HCT116 (cell line): ENCODE results near the gene GPC4. TPM values are rescaled to one million over a fixed set of nuclear protein-coding genes. Genes with fewer than 3 reads are reported as not detected.

Source experiments
- ATAC-seq: fragments of 200-7000 bp; cut with Tn5 transposase; 2 replicates; pipeline ENCODE4 v1.9.1; 2020; ENCODE audit warnings: mild to moderate bottlenecking, moderate library complexity
- BruUV-seq: library from RNA; stranded (reverse); fragments of 400-500 nt; replicated peaks from 2 replicates; lab custom pipeline; 2021; lab: Mats Ljungman, UMichigan
- CTCF ChIA-PET: fragments of 300-600 bp; sonication (Branson Sonifier 250); formaldehyde crosslinking; loops from one replicate; lab custom pipeline; 2021; ENCODE audit warnings: antibody characterized with exemption; lab: Charles Lee
- POLR2A ChIA-PET: fragments of 300-600, 350-600 bp; sonication (Branson Sonifier 250); formaldehyde crosslinking; loops from one replicate; lab custom pipeline; 2021; ENCODE audit warnings: antibody characterized with exemption; lab: Charles Lee
- RAD21 ChIA-PET, 2 experiments: fragments of 300-600 bp; sonication (Branson Sonifier 250); formaldehyde crosslinking; loops; one replicate each; lab custom pipeline; 2023; ENCODE audit warnings: low total read pairs in 2 of 2; ENCODE audit not compliant: uncharacterized antibody in 2 of 2, unreplicated experiment in 2 of 2, low non-redundant PET in 1 of 2; lab: Charles Lee
- DNase-seq: peaks from one replicate; pipeline ENCODE4 v3.0.0-alpha.2; 2010; ENCODE audit warnings: low read depth, low spot score
- H2AFZ ChIP-seq: fragments of 200-600 bp; shearing (Covaris generic), sonication (generic); 2 replicates; pipeline ENCODE4 v1.6.1; 2017; ENCODE audit warnings: low read depth, mixed run types, mixed read lengths, antibody characterized with exemption, low read length; ENCODE audit not compliant: poor library complexity, severe bottlenecking
- H3K27ac ChIP-seq: 2 replicates; pipeline ENCODE4 v1.5.1; 2012; ENCODE audit warnings: low read depth, low read length
- H3K27me3 ChIP-seq: fragments of 200-600 bp; sonication (generic); 2 replicates; pipeline ENCODE4 v1.6.1; 2016; ENCODE audit warnings: mixed run types, low read length, mixed read lengths; ENCODE audit not compliant: insufficient read depth
- H3K36me3 ChIP-seq, 2 experiments: fragments of 200-500 bp in 1 of 2; fragments of 200-600 bp in 1 of 2; sonication (Bioruptor generic) in 1 of 2; sonication (generic) in 1 of 2; 2 replicates each; pipeline versions ENCODE4 v1.5.1 to v1.6.1; 2014 to 2016; ENCODE audit warnings: low read length in 2 of 2, inconsistent platforms in 1 of 2, mixed read lengths in 1 of 2, mixed run types in 1 of 2; ENCODE audit not compliant: insufficient read depth in 2 of 2, control insufficient read depth in 1 of 2
- H3K4me1 ChIP-seq, 2 experiments: fragments of 200-600 bp in 1 of 2; sonication (generic) in 1 of 2; 2 replicates each; pipeline versions ENCODE4 v1.5.1 to v1.6.1; 2012 to 2017; ENCODE audit warnings: low read length in 2 of 2, inconsistent platforms in 1 of 2, mild to moderate bottlenecking in 1 of 2, mixed read lengths in 1 of 2, mixed run types in 1 of 2, moderate library complexity in 1 of 2; ENCODE audit not compliant: insufficient read depth in 2 of 2, control insufficient read depth in 1 of 2
- H3K4me2 ChIP-seq: fragments of 200-600 bp; sonication (generic); 2 replicates; pipeline ENCODE4 v1.6.1; 2017; ENCODE audit warnings: mixed run types, low read length, mixed read lengths
- H3K4me3 ChIP-seq, 2 experiments: fragments of 200-600 bp in 1 of 2; sonication (generic) in 1 of 2; replicated peaks in 1 of 2; 2 replicates each; pipeline ENCODE4 v1.5.1; 2011 to 2016; ENCODE audit warnings: low read length in 2 of 2, control low read depth in 1 of 2, low read depth in 1 of 2, mild to moderate bottlenecking in 1 of 2, mixed read lengths in 1 of 2, mixed run types in 1 of 2
- H3K79me2 ChIP-seq: fragments of 200-600 bp; sonication (generic); 2 replicates; pipeline ENCODE4 v1.6.1; 2017; ENCODE audit warnings: mild to moderate bottlenecking, mixed run types, low read length, moderate library complexity, mixed read lengths; ENCODE audit not compliant: insufficient read depth
- H3K9ac ChIP-seq: fragments of 200-600 bp; sonication (generic); 2 replicates; pipeline ENCODE4 v1.6.1; 2016; ENCODE audit warnings: low read length, mixed read lengths
- H3K9me2 ChIP-seq: fragments of 200-600 bp; sonication (generic), shearing (Covaris generic); 2 replicates; pipeline ENCODE4 v1.6.1; 2017; ENCODE audit warnings: mixed run types, mild to moderate bottlenecking, moderate library complexity; ENCODE audit not compliant: insufficient read depth
- H3K9me3 ChIP-seq, 2 experiments: fragments of 200-500 bp in 1 of 2; fragments of 200-600 bp in 1 of 2; sonication (Bioruptor generic) in 1 of 2; sonication (generic) in 1 of 2; 2 replicates each; pipeline ENCODE4 v1.6.1; 2014 to 2017; ENCODE audit warnings: low read length in 2 of 2, mixed read lengths in 2 of 2, inconsistent platforms in 1 of 2, low read depth in 1 of 2, mild to moderate bottlenecking in 1 of 2, mixed run types in 1 of 2, moderate library complexity in 1 of 2; ENCODE audit not compliant: control insufficient read depth in 1 of 2, insufficient read depth in 1 of 2
- H4K20me1 ChIP-seq: fragments of 200-600 bp; sonication (generic), shearing (Covaris generic); 2 replicates; pipeline ENCODE4 v1.6.1; 2017; ENCODE audit warnings: mixed run types, mild to moderate bottlenecking, moderate library complexity; ENCODE audit not compliant: insufficient read depth
- CBX3 ChIP-seq: IDR thresholded peaks from 2 replicates; pipeline ENCODE4 v1.6.1; 2012; ENCODE audit warnings: low read depth
- CEBPB ChIP-seq: IDR thresholded peaks from 2 replicates; pipeline ENCODE4 v1.6.1; 2012; ENCODE audit warnings: low read depth
- EGR1 ChIP-seq: IDR thresholded peaks from 2 replicates; pipeline ENCODE4 v1.6.1; 2012; ENCODE audit warnings: low read depth
- ELF1 ChIP-seq: IDR thresholded peaks from 2 replicates; pipeline ENCODE4 v1.6.1; 2012; ENCODE audit warnings: low read depth, borderline replicate concordance
- FOSL1 ChIP-seq: IDR thresholded peaks from 2 replicates; pipeline ENCODE4 v1.6.1; 2012; ENCODE audit warnings: low read depth
- JUND ChIP-seq: IDR thresholded peaks from 2 replicates; pipeline ENCODE4 v1.6.1; 2012
- POLR2A ChIP-seq: IDR thresholded peaks from 2 replicates; pipeline ENCODE4 v1.7.0; 2011; ENCODE audit warnings: borderline replicate concordance; ENCODE audit not compliant: insufficient read depth, insufficient read length; ENCODE audit errors: extremely low read depth
- RAD21 ChIP-seq: IDR thresholded peaks from 2 replicates; pipeline ENCODE4 v1.6.1; 2012; ENCODE audit warnings: low read depth, mild to moderate bottlenecking
- TCF7L2 ChIP-seq: IDR thresholded peaks from 2 replicates; pipeline ENCODE4 v1.7.0; 2011; ENCODE audit warnings: borderline replicate concordance, inconsistent platforms; ENCODE audit not compliant: insufficient read depth, insufficient read length; ENCODE audit errors: extremely low read depth
- ZFX ChIP-seq: fragments of 450-650 bp; IDR thresholded peaks from 2 replicates; pipeline ENCODE4 v1.6.1; 2017
- ZNF274 ChIP-seq: fragments of 200-500 bp; sonication (Bioruptor generic); IDR thresholded peaks from 2 replicates; pipeline ENCODE4 v1.6.1; 2014; ENCODE audit warnings: mild to moderate bottlenecking, low read depth, low read length, inconsistent platforms
- intact Hi-C: fragments of 100-400 bp; cut with micrococcal nuclease; formaldehyde crosslinking; loops from 2 replicates; pipeline ENCODE4 v1.10.0; 2022
- total RNA-seq: library from RNA; stranded (reverse); gene quantifications from one replicate; pipeline ENCODE4 v1.2.1, GENCODE V29; 2021; ENCODE audit not compliant: unreplicated experiment
- TF ChIP-seq, protein P1 (sequence below), 3 experiments: fragments of 200-600 bp in 1 of 3; sonication (generic) in 1 of 3; IDR thresholded peaks in 2 of 3; conservative IDR thresholded peaks in 1 of 3; 2 replicates each; pipeline ENCODE4 v1.5.1; 2012 to 2017; ENCODE audit warnings: low read depth in 2 of 3, low read length in 2 of 3, antibody characterized with exemption in 1 of 3, borderline replicate concordance in 1 of 3, control low read depth in 1 of 3, mild to moderate bottlenecking in 1 of 3, mixed read lengths in 1 of 3, mixed run types in 1 of 3, moderate library complexity in 1 of 3; ENCODE audit not compliant: insufficient read depth in 1 of 3

Gene GPC4
- total RNA-seq, 1 experiment from 2014 or later: 9.7 TPM

DNA sequence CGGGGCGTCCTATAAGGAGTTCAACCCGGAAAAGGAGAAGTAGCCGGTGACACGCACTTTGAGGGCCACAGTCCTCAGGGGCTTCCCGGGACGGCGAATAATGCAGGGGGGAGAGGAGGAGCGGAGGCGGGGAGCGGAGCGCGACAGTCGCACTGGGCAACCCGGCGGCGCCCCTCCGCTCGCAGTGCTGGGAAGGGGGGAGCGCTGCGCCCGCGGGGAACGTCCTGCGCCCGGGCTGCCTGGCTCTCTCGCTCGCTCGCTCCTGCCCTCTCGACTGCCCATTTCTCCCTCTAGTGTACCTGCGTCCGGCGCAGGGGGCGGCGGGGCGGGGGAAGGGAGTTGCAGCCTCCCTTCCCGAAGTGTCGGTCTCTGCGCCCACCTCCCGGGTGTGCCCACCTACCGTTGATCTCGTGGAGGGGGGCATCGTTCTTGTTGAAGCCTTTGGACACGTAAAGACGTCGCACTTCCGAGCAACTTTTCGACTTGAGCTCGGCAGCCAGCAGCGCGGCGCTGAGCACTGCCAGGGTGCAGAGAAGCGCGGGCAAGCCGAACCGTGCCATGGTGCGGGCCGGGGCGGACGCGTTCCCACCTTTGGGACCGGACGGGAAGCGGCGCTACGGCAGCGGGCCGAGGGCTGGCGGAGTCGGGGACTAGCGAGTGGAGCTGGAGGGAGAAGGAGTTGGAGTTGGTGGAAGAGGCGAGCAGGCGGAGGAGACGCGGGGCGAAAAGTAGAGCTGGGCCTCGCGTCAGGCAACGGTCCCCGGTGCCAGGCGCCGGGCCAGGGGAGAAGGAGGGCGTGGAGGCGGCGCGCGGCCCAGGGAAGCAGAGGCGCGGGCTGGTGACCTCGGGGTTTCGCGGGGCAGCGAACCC, 648 bp downstream of the GPC4 start:
- Histone ChIP-seq H4K20me1 (no peaks in the 10 kb centered on the region), H3K9me2 (no peaks in the 10 kb centered on the region), H2AFZ (no peak overlapping the region), H3K27ac (peak overlapping the region; percentile 53; the same call in 1 of the 2 replicates), H3K4me3 (peak overlapping the region; percentile 57 to 73), H3K79me2 (no peaks in the 10 kb centered on the region), H3K27me3 (no peaks in the 10 kb centered on the region), H3K4me2 (peak overlapping the region; percentile 85), H3K9me3 (no peaks in the 10 kb centered on the region), H3K4me1 (peaks cover 0 to 5% of the 10 kb centered on the region in 2 experiments; a peak in 1 of 4 replicates), H3K36me3 (no peaks in the 10 kb centered on the region), H3K9ac (peak overlapping the region; percentile 61)
- ChIA-PET POLR2A (interaction anchor here (0.7 to 1.2 kb wide), 2 partner anchors 31 to 359 kb away, joined by 3 to 10 read pairs; no protein-coding TSS in a partner anchor), RAD21 (interaction anchor here in 1 of 2 experiments (0.8 kb wide), 1 partner anchor 31 kb away, joined by 4 read pairs; no protein-coding TSS in a partner anchor), CTCF (interaction anchor here (0.6 kb wide), 1 partner anchor 52 kb away, joined by 3 read pairs; no protein-coding TSS in a partner anchor)
- DNase-seq (no peak), ATAC-seq (peak; percentile 23)
- BruUV-seq: no TSS peak
- TF ChIP-seq ZFX (peak; percentile 39; the same call in 1 of the 2 replicates), POLR2A (no peak)
- intact Hi-C loops: loop anchor here (1.0 kb wide), 1 partner anchor 31 kb away; no protein-coding TSS in a partner anchor

DNA sequence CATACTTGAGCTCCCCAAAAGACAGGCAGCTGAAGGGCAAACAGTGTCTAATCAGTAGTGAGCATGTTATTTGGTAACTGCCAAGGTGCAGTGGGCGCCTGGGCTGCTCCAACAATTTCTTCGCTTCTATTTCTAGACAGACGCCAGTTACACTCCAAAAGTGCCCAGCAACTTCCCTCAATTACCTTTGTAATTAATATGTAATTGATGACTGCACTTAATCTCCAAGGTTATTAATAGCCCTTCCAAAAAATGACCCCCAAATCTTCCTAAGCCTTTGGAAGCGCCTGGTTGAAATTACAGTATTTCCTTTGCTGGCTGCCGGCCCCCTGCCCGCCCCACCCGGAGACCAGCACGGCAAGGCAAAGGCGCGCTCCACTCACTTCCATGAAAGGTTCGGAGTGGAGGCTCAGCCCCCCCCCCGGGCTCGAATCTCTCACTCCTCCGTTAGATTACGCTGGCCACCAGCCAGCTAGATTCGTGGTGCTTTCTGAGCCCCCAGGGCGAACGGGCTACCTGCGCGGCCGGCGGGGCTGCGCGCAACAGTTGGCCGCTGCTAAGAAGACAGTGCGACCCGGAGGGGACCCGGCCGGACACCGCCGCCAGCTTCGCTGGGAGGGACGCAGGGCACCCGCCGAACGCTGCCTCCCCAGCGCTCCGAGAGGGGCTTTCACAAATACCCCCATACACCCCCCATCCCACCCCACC, 1.9 kb downstream of the GPC4 start:
- POLR2A ChIA-PET: no interaction called here
- no peaks in the 10 kb centered on the region for H3K9me3 ChIP-seq
- H3K9ac ChIP-seq: no peak overlapping the region

More for the DNA sequence above, 1.9 kb downstream of the GPC4 start:
- ATAC-seq (no peak), DNase-seq (no peak)
- no peaks in the 10 kb centered on the region for H4K20me1 ChIP-seq
- CTCF ChIA-PET: no interaction called here
- RAD21 ChIA-PET: no interaction called here
- no peak overlapping the region for H2AFZ ChIP-seq
- no peak overlapping the region for H3K4me2 ChIP-seq
- no peak overlapping the region for H3K4me3 ChIP-seq
- no peaks in the 10 kb centered on the region for H3K79me2 ChIP-seq
- no peaks in the 10 kb centered on the region for H3K27me3 ChIP-seq
- H3K36me3 ChIP-seq: no peaks in the 10 kb centered on the region
- intact Hi-C loops: no loop called here
- TF ChIP-seq ZFX: no peak
- no peak for TF ChIP-seq CEBPB
- TF ChIP-seq RAD21: no peak
- no peak for TF ChIP-seq TCF7L2
- no peak for TF ChIP-seq ZNF274
- TF ChIP-seq, protein P1, sequence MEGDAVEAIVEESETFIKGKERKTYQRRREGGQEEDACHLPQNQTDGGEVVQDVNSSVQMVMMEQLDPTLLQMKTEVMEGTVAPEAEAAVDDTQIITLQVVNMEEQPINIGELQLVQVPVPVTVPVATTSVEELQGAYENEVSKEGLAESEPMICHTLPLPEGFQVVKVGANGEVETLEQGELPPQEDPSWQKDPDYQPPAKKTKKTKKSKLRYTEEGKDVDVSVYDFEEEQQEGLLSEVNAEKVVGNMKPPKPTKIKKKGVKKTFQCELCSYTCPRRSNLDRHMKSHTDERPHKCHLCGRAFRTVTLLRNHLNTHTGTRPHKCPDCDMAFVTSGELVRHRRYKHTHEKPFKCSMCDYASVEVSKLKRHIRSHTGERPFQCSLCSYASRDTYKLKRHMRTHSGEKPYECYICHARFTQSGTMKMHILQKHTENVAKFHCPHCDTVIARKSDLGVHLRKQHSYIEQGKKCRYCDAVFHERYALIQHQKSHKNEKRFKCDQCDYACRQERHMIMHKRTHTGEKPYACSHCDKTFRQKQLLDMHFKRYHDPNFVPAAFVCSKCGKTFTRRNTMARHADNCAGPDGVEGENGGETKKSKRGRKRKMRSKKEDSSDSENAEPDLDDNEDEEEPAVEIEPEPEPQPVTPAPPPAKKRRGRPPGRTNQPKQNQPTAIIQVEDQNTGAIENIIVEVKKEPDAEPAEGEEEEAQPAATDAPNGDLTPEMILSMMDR (IDR thresholded peaks at IDR 0.05 in 2 of 3, conservative IDR thresholded peaks at IDR 0.05 in 1 of 3; ENCODE audit: borderline replicate concordance in 1 of 3, insufficient read depth in 1 of 3, low read depth in 2 of 3, low read length in 2 of 3): no peak
- TF ChIP-seq FOSL1: no peak
- TF ChIP-seq JUND: no peak
- TF ChIP-seq CBX3: no peak
- no peak for TF ChIP-seq EGR1
- no peak for TF ChIP-seq ELF1
- H3K9me2 ChIP-seq: no peaks in the 10 kb centered on the region
- no TSS peak for BruUV-seq
- peaks cover 0 to 5% of the 10 kb centered on the region in 2 experiments; a peak in 1 of 4 replicates for H3K4me1 ChIP-seq
- no peak overlapping the region for H3K27ac ChIP-seq
